Measurements from ENCODE around the gene USP7. TPM values are rescaled to one million over a fixed set of nuclear protein-coding genes. Genes with fewer than 3 reads are reported as not detected.
"Not testable (repeated sequence)": the region's sequence is repeated elsewhere in the genome, so short reads cannot be mapped to it uniquely, and the experiment has no call there.

USP7 gene
- total and polyA plus RNA-seq, 8 donors, result 70.4 to 159 (median 119) TPM

- intact Hi-C loops (cut with DNase I), result loop anchor here (5.0 to 10.0 kb wide), 2 partner anchors 213 to 311 kb away; no protein-coding TSS in a partner anchor
- no peaks in the 10 kb centered on the region for H3K36me3 ChIP-seq
- H3K9me3 ChIP-seq, result no peaks in the 10 kb centered on the region
- ATAC-seq (no peak), DNase-seq (peak in 1 of 4 donors; percentile 9)
- peaks cover 0 to 14% of the 10 kb centered on the region in 2 donors for H3K27me3 ChIP-seq
- peaks cover 0 to 8% of the 10 kb centered on the region in 2 donors for H3K4me1 ChIP-seq
- no peak for TF ChIP-seq CTCF (IDR thresholded peaks at IDR 0.05)
- H3K27ac ChIP-seq, result no peak overlapping the region
- no peak overlapping the region for H3K4me3 ChIP-seq
Measured at GRCh38 chr16:8877894-8878522, 85.7 kb downstream of the USP7 start.

- not testable (repeated sequence) for DNase-seq, H3K27me3 ChIP-seq, H3K4me3 ChIP-seq, H3K36me3 ChIP-seq, H3K9me3 ChIP-seq, ATAC-seq, H3K27ac ChIP-seq
- intact Hi-C loops (cut with DNase I), result loop anchor here (5.0 to 10.0 kb wide), 2 partner anchors 211 to 308 kb away; no protein-coding TSS in a partner anchor
- H3K4me1 ChIP-seq, result peaks cover 0 to 18% of the 10 kb centered on the region in 2 donors
Measured at GRCh38 chr16:8875317-8875716, 88.4 kb downstream of the USP7 start.

- TF ChIP-seq CTCF (IDR thresholded peaks at IDR 0.05), result no peak
- intact Hi-C loops (cut with DNase I), result loop anchor here (10.0 kb wide), 1 partner anchor 210 kb away; no protein-coding TSS in a partner anchor
- DNase-seq, result peak in 2 of 4 donors; percentile 4 to 38
- Histone ChIP-seq H3K36me3 (no peaks in the 10 kb centered on the region), H3K9me3 (no peaks in the 10 kb centered on the region), H3K27ac (no peak overlapping the region), H3K4me3 (no peak overlapping the region), H3K4me1 (peaks cover 0 to 23% of the 10 kb centered on the region in 2 donors), H3K27me3 (no peaks in the 10 kb centered on the region)
- ATAC-seq, result no peak
Measured at GRCh38 chr16:8874388-8874787, 89.3 kb downstream of the USP7 start.

- not testable (repeated sequence) for H3K36me3 ChIP-seq, H3K9me3 ChIP-seq, H3K27ac ChIP-seq, ATAC-seq, H3K4me3 ChIP-seq, H3K27me3 ChIP-seq, DNase-seq
- peaks cover 0 to 27% of the 10 kb centered on the region in 2 donors for H3K4me1 ChIP-seq
- intact Hi-C loops (cut with DNase I), result loop anchor here (10.0 kb wide), 1 partner anchor 209 kb away; no protein-coding TSS in a partner anchor
Measured at GRCh38 chr16:8873866-8874195, 89.9 kb downstream of the USP7 start.

GRCh38 chr16:8872967-8873865 lies 90.5 kb downstream of the USP7 start:
- H3K4me3 ChIP-seq, result no peak overlapping the region
- H3K27ac ChIP-seq, result no peak overlapping the region
- no peak for TF ChIP-seq CTCF (IDR thresholded peaks at IDR 0.05)
- H3K9me3 ChIP-seq, result no peaks in the 10 kb centered on the region
- intact Hi-C loops (cut with DNase I), result loop anchor here (10.0 kb wide), 1 partner anchor 208 kb away; no protein-coding TSS in a partner anchor
- H3K4me1 ChIP-seq, result peaks cover 0 to 24% of the 10 kb centered on the region in 2 donors
- H3K27me3 ChIP-seq, result no peaks in the 10 kb centered on the region
- H3K36me3 ChIP-seq, result no peaks in the 10 kb centered on the region
- DNase-seq (no peak), ATAC-seq (no peak)

- H3K4me3 ChIP-seq, result no peak overlapping the region
- ATAC-seq (no peak), DNase-seq (no peak)
- peaks cover 3 to 35% of the 10 kb centered on the region in 2 donors for H3K4me1 ChIP-seq
- H3K27ac ChIP-seq, result no peak overlapping the region
- H3K36me3 ChIP-seq, result no peaks in the 10 kb centered on the region
- H3K9me3 ChIP-seq, result no peaks in the 10 kb centered on the region
- H3K27me3 ChIP-seq, result no peaks in the 10 kb centered on the region
- no peak for TF ChIP-seq CTCF (IDR thresholded peaks at IDR 0.05)
- intact Hi-C loops (cut with DNase I), result loop anchor here (10.0 kb wide), 1 partner anchor 207 kb away; no protein-coding TSS in a partner anchor
Measured at GRCh38 chr16:8872071-8872470, 91.6 kb downstream of the USP7 start.

- not testable (repeated sequence) for DNase-seq, H3K36me3 ChIP-seq, H3K27me3 ChIP-seq, ATAC-seq, H3K9me3 ChIP-seq, H3K27ac ChIP-seq, H3K4me3 ChIP-seq
- intact Hi-C loops (cut with DNase I), result loop anchor here (10.0 kb wide), 1 partner anchor 205 kb away; no protein-coding TSS in a partner anchor
- peaks cover 13 to 57% of the 10 kb centered on the region in 2 donors for H3K4me1 ChIP-seq
Measured at GRCh38 chr16:8869988-8870241, 93.8 kb downstream of the USP7 start.
